NT2/D1 (cell line): ENCODE measurements around the gene PRKD2.

Source experiments
- DNase-seq: peaks from one replicate; pipeline ENCODE4 v3.0.0-alpha.2; 2011; ENCODE audit warnings: low read depth, low spot score
- H3K27me3 ChIP-seq: 2 replicates; pipeline ENCODE4 v1.6.0; 2011; ENCODE audit warnings: mild to moderate bottlenecking; ENCODE audit not compliant: insufficient read length, insufficient read depth
- H3K36me3 ChIP-seq: 2 replicates; pipeline ENCODE4 v1.6.1; 2011; ENCODE audit warnings: mild to moderate bottlenecking, low read length, mixed read lengths; ENCODE audit not compliant: insufficient read depth, insufficient read length
- H3K4me1 ChIP-seq: 2 replicates; pipeline ENCODE4 v1.5.1; 2011; ENCODE audit not compliant: insufficient read depth, insufficient read length
- H3K4me3 ChIP-seq: 2 replicates; pipeline ENCODE4 v1.5.1; 2011; ENCODE audit warnings: low read depth; ENCODE audit not compliant: insufficient read length
- H3K9ac ChIP-seq: 2 replicates; pipeline ENCODE4 v1.6.0; 2011; ENCODE audit warnings: low read depth; ENCODE audit not compliant: insufficient read length
- H3K9me3 ChIP-seq: 2 replicates; pipeline ENCODE4 v1.5.1; 2011; ENCODE audit warnings: mild to moderate bottlenecking, low read length; ENCODE audit not compliant: insufficient read depth
- SUZ12 ChIP-seq: IDR thresholded peaks from 2 replicates; pipeline ENCODE4 v1.6.1; 2011; ENCODE audit not compliant: insufficient read length, insufficient read depth; ENCODE audit errors: extremely low read depth
- YY1 ChIP-seq: IDR thresholded peaks from 2 replicates; pipeline ENCODE4 v1.6.1; 2011; ENCODE audit not compliant: insufficient read length, insufficient read depth
- ZNF274 ChIP-seq: IDR thresholded peaks from 2 replicates; pipeline ENCODE4 v1.6.1; 2011; ENCODE audit warnings: mild to moderate bottlenecking, low read depth, low read length

Gene PRKD2

DNA sequence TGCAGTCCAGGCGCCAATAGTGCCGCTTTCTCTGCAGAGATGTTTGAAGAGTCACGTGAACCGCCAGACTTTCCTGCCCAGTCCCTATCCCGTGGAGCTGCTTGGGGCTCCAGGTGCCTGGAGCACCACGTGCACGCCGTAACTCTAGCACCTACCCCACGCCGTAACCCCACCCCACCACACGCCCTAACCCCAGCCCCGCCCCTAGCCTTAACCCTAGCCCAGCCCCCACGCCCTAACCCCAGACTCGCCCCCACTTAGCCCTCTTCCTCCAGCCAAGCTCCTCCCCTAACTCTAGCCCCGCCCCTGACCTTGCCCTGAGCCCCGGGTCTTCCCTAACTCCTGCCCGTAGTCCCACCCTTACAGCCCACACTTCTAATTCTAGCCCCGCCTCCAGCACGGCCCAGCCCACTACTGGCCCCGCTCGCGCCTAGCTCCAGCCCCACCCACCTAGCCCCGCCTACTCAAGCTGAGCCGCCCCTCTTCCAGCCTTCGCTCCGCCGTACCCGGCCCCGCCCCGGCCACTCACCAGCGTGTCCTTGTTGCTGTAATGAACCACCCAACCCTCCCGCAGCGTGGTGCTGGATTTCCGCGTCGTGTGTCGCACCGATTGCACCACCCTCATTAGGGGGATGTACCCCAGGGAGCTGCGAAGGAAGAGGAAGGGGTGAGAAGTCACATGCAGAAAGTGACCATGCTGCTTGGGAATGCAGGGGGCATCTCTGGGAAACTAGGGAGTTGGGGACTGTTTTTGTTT, 19.5 kb downstream of the PRKD2 start:
- Histone ChIP-seq H3K36me3 (peaks cover 70% of the 10 kb centered on the region), H3K9ac (peak overlapping the region; percentile 11), H3K27me3 (no peaks in the 10 kb centered on the region), H3K4me1 (no peaks in the 10 kb centered on the region), H3K9me3 (no peaks in the 10 kb centered on the region), H3K4me3 (peak overlapping the region; percentile 15)
- DNase-seq = peak; percentile 90
- TF ChIP-seq ZNF274 = no peak
- TF ChIP-seq SUZ12 = no peak
- no peak for TF ChIP-seq YY1

DNA sequence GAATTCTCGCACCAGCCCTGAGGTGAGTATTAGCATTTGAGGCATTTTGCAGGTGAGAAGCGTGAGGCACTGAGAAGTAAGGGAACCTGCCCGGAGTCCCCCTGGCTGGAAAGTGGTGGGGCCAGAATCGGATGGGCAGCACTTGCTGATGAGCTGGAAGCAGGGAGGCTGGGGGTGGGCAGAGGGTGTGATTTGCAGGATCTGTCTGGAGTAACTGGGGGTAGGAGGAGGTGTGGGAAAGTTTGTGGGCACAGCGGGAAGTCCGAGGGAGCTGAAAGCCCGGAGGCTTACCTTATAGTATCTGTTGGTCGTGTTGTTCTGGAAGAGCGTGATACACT, 20.1 kb downstream of the PRKD2 start:
- peak overlapping the region; percentile 11 for H3K9ac ChIP-seq
- no peak for TF ChIP-seq ZNF274
- no peak for TF ChIP-seq SUZ12
- no peak for TF ChIP-seq YY1
- H3K4me3 ChIP-seq = peak overlapping the region; percentile 15
- no peaks in the 10 kb centered on the region for H3K9me3 ChIP-seq
- H3K4me1 ChIP-seq = no peaks in the 10 kb centered on the region
- H3K36me3 ChIP-seq = peaks cover 71% of the 10 kb centered on the region
- H3K27me3 ChIP-seq = no peaks in the 10 kb centered on the region
- DNase-seq = no peak

DNA sequence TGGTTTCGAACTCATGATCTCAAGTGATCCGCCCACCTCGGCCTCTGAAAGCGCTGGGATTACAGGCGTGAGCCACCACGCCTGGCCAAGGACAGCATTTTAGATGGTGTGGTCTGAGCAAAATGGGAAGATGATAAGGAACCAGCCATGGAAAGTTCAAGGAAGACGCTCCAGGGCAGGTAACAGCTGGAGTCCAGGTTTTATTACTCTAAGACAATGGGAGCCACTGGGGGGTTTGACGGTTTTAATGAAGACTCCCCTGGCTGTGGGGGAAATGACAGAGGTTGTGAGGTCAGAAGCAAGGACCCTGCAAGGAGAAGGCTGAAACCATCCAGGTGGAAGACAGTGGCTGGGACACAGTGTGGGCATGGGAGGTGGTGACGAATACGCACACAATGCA, 20.9 kb downstream of the PRKD2 start:
- no peak for DNase-seq
- TF ChIP-seq SUZ12 (no peak), YY1 (no peak), ZNF274 (no peak)
- Histone ChIP-seq H3K36me3 (peaks cover 75% of the 10 kb centered on the region), H3K9me3 (no peaks in the 10 kb centered on the region), H3K4me3 (no peak overlapping the region), H3K27me3 (no peaks in the 10 kb centered on the region), H3K9ac (no peak overlapping the region), H3K4me1 (no peaks in the 10 kb centered on the region)

DNA sequence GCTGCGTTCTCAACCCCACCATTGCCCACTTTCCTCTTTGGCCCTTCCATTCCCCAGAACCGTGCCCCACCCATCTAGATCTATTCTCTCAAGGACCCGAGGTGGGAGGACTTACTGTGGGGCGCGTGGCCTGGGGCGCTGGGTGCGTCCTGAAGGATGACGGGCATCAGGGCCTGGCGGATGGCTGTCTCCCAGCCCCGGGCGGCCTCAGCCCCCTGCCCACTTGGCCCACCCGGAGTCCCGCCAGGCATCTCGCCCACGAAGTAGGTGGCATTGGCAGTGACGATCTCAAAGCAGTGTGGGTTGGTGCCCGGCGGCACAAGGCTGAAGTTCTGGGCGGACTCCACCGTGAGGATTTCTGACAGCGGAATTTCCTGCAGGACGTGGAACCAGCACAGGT, 23.2 kb downstream of the PRKD2 start:
- Histone ChIP-seq H3K4me1 (no peaks in the 10 kb centered on the region), H3K9me3 (no peaks in the 10 kb centered on the region), H3K9ac (no peak overlapping the region), H3K27me3 (no peaks in the 10 kb centered on the region), H3K36me3 (peaks cover 74% of the 10 kb centered on the region), H3K4me3 (no peak overlapping the region)
- DNase-seq = no peak
- TF ChIP-seq YY1 (no peak), SUZ12 (no peak), ZNF274 (no peak)

DNA sequence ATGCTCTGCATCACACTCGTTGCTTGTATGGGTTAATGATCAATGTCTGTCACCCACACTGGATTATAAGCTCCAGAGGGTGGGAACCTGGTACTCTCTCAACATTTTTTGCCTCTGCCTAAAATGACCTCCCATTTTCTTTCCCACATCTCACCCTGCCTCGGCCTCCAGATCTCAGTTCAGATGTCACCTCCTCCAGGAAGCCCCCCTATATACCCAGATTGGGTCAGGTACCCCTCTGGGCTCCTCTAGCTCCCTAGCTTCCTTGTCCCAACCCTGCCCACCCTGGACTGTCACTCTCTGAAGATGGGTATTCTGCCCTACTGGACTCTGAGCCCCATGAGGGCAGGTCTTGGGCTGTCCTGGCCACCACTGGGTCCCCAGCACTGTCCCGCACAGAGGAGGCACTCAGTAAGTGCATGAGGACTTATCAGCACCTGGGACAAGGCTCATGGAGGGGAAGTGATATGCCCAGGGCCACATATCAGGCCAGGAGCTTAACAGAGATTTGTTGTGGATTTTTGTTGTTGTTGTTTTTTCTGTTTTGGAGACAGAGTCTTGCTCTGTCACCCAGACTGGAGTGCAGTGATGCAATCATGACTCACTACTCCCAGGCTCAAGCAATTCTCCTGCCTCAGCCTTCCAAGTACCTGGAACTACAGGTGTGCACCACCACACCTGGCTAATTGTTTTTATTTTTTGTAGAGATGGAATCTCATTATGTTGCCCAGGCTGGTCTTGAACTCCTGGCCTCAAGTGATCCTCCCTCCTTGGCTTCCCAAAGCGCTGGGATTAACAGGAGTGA, 23.8 kb downstream of the PRKD2 start:
- H3K4me1 ChIP-seq = no peaks in the 10 kb centered on the region
- H3K4me3 ChIP-seq = no peak overlapping the region
- peaks cover 72% of the 10 kb centered on the region for H3K36me3 ChIP-seq
- H3K9me3 ChIP-seq = no peaks in the 10 kb centered on the region
- H3K27me3 ChIP-seq = no peaks in the 10 kb centered on the region
- DNase-seq = no peak
- H3K9ac ChIP-seq = no peak overlapping the region
- TF ChIP-seq SUZ12 = no peak
- no peak for TF ChIP-seq ZNF274
- TF ChIP-seq YY1 = no peak

DNA sequence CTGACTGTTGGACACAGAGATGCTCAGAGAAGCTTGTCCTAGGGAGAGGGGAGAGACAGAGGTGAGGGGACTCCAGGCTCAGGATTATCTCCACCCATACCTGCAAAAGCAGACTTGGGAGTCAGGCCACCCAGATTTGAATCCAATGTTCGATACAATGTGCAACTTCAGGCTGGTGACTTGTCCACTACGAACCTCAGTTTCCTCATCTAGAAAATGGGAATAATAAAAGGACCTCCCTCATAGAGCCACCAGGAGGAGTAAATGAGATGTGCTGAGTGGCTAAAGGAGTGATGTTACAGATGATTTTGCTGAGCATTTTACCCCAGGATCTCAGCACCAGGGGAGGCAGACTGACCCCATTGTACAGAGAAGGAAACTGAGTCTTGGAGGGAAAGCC, 25.0 kb downstream of the PRKD2 start:
- no peaks in the 10 kb centered on the region for H3K4me1 ChIP-seq
- H3K9ac ChIP-seq = no peak overlapping the region
- H3K27me3 ChIP-seq = no peaks in the 10 kb centered on the region
- peaks cover 82% of the 10 kb centered on the region for H3K36me3 ChIP-seq
- H3K4me3 ChIP-seq = no peak overlapping the region
- H3K9me3 ChIP-seq = no peaks in the 10 kb centered on the region
- no peak for DNase-seq
- no peak for TF ChIP-seq YY1
- TF ChIP-seq ZNF274 = no peak
- no peak for TF ChIP-seq SUZ12

DNA sequence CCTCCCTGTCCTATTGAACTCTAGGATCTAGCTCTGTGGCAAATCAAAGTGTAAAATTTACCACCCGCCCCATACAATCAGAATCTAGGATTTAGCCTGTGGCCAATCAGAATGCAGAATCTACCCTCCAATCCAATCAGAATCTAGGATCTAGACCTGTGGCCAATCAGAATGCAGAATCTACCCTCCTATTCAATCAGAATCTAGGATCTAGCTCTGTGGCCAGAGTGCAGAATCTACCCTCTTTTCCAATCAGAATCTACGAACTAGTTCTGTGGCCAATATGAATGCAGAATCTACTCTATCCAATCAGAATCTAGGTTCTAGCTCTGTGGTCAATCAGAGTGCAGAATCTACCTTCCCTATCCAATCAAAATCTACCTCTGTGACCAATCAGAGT, 25.8 kb downstream of the PRKD2 start:
- DNase-seq = no peak
- no peaks in the 10 kb centered on the region for H3K27me3 ChIP-seq
- H3K4me1 ChIP-seq = no peaks in the 10 kb centered on the region
- H3K36me3 ChIP-seq = peaks cover 79% of the 10 kb centered on the region
- no peak overlapping the region for H3K9ac ChIP-seq
- no peaks in the 10 kb centered on the region for H3K9me3 ChIP-seq
- no peak overlapping the region for H3K4me3 ChIP-seq
- no peak for TF ChIP-seq SUZ12
- no peak for TF ChIP-seq YY1
- no peak for TF ChIP-seq ZNF274
